Body of pancreas (tissue), 4 donors: Measurements from ENCODE around the gene COL23A1.

Experiments used
- CTCF ChIP-seq, 7 experiments: fragments of 450-650 bp in 4 of 7; fragments of 200-600 bp in 3 of 7; sonication (generic) in 3 of 7; IDR thresholded peaks; one replicate each; pipeline ENCODE4 v1.5.1; 2016 to 2019; ENCODE audit warnings: antibody characterized with exemption in 7 of 7
- POLR2A ChIP-seq, 3 donors: fragments of 450-650 bp; IDR thresholded peaks; one replicate each; pipeline ENCODE4 v1.6.1; 2016; ENCODE audit warnings: antibody characterized with exemption in 3 of 3, mild to moderate bottlenecking in 2 of 3

DNA sequence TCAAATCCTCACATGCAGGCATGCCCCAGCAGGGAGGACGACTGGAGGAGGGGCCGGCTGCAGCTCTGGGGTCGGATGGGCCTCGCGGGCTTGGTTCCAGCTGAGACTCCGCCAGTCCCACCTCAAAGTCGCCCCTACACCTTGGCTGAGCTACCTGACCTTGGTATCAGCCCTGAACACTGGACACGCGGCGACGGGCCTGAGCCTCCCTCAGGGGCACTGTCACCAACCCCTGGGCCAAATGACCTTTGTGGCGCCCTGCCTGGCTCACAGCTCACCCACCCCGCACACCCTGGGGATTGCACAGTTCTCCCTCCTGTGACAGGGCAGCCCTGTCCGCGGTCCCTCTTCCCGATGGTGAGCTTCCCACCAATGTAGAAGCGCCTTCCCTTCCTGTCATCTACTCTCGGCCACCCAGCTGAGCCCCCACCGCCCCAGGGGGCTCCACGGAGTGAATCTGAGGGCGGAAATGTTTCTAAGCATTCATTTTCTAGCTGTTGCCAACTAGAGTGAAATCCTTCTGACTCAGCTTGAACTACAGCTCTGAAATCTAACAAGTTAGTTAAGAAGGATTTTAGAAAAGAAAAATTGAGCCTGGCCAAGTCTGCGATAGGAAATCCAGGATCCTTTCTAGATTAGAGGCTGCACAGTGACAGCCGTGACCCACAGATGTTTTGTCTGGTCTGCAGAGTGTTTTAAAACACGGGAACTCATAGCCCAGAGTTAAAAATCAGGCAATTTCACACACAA is 218.7 kb downstream of the COL23A1 start:
- TF ChIP-seq CTCF (IDR thresholded peaks at IDR 0.05): no peak
- no peak for TF ChIP-seq POLR2A (IDR thresholded peaks at IDR 0.05)
